GM12892 (cell line): ENCODE data around the gene CSTF2T.

Experiments used
- POLR2A ChIP-seq: IDR thresholded peaks from 2 replicates; pipeline ENCODE4 v1.6.1; 2011; ENCODE audit warnings: low read depth, low read length, control low read depth
- POLR2AphosphoS5 ChIP-seq: IDR thresholded peaks from 2 replicates; pipeline ENCODE4 v1.6.1; 2011; ENCODE audit warnings: low read depth, low read length, control low read depth
- TAF1 ChIP-seq: IDR thresholded peaks from 2 replicates; pipeline ENCODE4 v1.6.1; 2011; ENCODE audit warnings: low read depth, mild to moderate bottlenecking, control low read depth, low read length, borderline replicate concordance

- TF ChIP-seq POLR2A (no peak), POLR2AphosphoS5 (no peak), TAF1 (no peak)
Measured at GRCh38 chr10:51711519-51711891, 12.1 kb upstream of the CSTF2T start.
